Activated naive CD8-positive, alpha-beta T cell (primary cell): ENCODE measurements around the gene FTO.
"Not testable (repeated sequence)": the region's sequence is repeated elsewhere in the genome, so short reads cannot be mapped to it uniquely, and the experiment has no call there.

Experiments
- H3K27ac Mint-ChIP-seq: one replicate; pipeline ENCODE4 v1.8.0; 2021; ENCODE audit warnings: mixed read lengths
- H3K27me3 Mint-ChIP-seq: one replicate; pipeline ENCODE4 v1.8.0; 2021; ENCODE audit warnings: mixed read lengths
- H3K36me3 Mint-ChIP-seq: one replicate; pipeline ENCODE4 v1.8.0; 2021; ENCODE audit warnings: mixed read lengths
- H3K4me1 Mint-ChIP-seq: one replicate; pipeline ENCODE4 v1.8.0; 2021; ENCODE audit warnings: low read depth, mixed read lengths
- H3K4me3 Mint-ChIP-seq: one replicate; pipeline ENCODE4 v1.8.0; 2021; ENCODE audit warnings: mild to moderate bottlenecking, mixed read lengths
- H3K9me3 Mint-ChIP-seq: one replicate; pipeline ENCODE4 v1.8.0; 2021; ENCODE audit warnings: low read depth, mixed read lengths

Gene FTO

GRCh38 chr16:53832896-53833544, 129.1 kb downstream of the FTO start:
- Mint-ChIP-seq H3K4me1 (peaks cover 12% of the 10 kb centered on the region), H3K4me3 (no peak overlapping the region), H3K27ac (no peak overlapping the region), H3K27me3 (no peaks in the 10 kb centered on the region), H3K9me3 (no peaks in the 10 kb centered on the region), H3K36me3 (peaks cover 40% of the 10 kb centered on the region)

DNA sequence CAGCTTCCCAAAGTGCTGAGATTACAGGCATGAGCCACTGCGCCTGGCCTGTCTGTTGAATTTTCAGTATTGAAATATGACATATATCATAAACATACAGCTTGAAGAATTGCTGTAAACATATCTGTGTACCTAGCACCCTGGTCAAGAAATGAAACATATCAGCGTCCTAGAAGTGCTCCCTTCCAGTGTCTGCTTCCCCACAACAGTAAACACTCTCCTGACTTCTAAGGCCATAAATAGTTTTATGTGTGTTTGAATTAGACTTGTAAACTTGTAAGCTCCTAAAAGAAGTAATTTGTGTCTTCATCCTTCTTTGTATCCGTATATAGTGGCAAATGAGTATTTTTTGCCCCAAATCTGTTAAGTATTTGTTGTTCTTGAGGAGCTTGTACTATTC, 132.2 kb downstream of the FTO start:
- Mint-ChIP-seq H3K27me3 (no peaks in the 10 kb centered on the region), H3K27ac (no peak overlapping the region), H3K36me3 (peaks cover 31% of the 10 kb centered on the region), H3K9me3 (no peaks in the 10 kb centered on the region), H3K4me3 (no peak overlapping the region), H3K4me1 (peaks cover 12% of the 10 kb centered on the region)

DNA sequence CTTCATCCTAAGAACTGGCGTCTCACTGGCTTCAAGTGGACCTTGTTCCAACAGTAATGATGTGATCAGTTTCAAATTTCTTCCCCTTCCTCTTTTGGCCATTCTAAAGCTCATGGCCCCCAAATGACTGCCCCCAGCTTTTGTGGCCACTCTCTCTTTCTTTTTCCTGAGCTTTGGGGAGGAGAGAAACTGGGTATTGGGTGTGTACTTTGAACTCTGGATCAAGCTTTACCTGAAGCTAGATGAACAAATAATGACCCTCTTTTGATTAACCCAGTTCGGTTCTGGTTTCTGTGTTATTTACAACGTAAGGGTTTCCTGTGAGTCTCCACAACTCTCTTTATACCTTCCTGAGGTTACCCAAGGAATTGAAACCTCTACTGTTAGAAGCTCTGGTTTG, 132.7 kb downstream of the FTO start:
- no peak overlapping the region for H3K27ac Mint-ChIP-seq
- no peak overlapping the region for H3K4me3 Mint-ChIP-seq
- H3K9me3 Mint-ChIP-seq = no peaks in the 10 kb centered on the region
- peaks cover 10% of the 10 kb centered on the region for H3K4me1 Mint-ChIP-seq
- no peaks in the 10 kb centered on the region for H3K27me3 Mint-ChIP-seq
- H3K36me3 Mint-ChIP-seq = peaks cover 28% of the 10 kb centered on the region

DNA sequence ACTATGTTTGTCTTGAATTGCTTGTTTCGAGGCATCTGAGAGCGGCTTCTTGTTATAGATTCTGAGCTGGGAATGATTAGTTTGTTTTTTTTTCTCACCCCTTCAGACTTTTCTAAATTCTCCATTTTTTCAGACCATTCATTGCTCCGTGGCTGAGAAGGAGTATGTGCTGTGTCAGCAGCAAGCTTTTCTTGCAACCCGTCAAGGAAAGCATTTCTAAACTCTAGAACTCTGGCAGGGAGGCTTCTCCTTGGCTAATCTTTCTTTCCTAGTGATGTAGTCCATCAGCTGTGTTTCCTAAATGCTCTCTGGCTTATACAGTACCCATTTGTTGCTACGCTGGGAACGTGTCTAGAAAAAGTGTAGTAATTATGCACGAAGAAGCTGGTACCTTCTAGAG, 133.5 kb downstream of the FTO start:
- Mint-ChIP-seq H3K9me3 (no peaks in the 10 kb centered on the region), H3K4me1 (peaks cover 8% of the 10 kb centered on the region), H3K36me3 (peaks cover 25% of the 10 kb centered on the region), H3K27ac (no peak overlapping the region), H3K4me3 (no peak overlapping the region), H3K27me3 (no peaks in the 10 kb centered on the region)

DNA sequence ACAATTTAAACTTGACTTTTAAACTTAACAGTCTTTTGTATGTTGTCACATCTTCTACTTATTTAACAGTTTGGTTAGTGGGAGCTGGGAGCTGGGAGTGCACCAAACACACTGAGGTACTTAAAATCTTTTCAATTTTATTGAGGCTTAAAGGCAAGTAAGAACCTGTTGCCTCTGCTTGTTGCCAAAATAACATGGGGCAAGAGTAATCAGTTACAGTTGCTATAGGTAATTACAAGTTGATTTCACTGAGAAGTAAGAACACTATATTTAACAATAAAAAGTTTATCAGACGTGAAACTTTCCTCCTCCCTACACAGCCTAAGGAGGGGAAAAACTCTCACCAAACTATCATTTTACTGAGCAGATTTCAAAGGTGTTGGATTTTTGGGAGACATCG, 135.2 kb downstream of the FTO start:
- peaks cover 18% of the 10 kb centered on the region for H3K36me3 Mint-ChIP-seq
- H3K4me1 Mint-ChIP-seq = peaks cover 8% of the 10 kb centered on the region
- H3K4me3 Mint-ChIP-seq = no peak overlapping the region
- H3K9me3 Mint-ChIP-seq = no peaks in the 10 kb centered on the region
- H3K27ac Mint-ChIP-seq = no peak overlapping the region
- H3K27me3 Mint-ChIP-seq = no peaks in the 10 kb centered on the region

- no peaks in the 10 kb centered on the region for H3K9me3 Mint-ChIP-seq
- H3K36me3 Mint-ChIP-seq = peaks cover 10% of the 10 kb centered on the region
- H3K4me1 Mint-ChIP-seq = peaks cover 11% of the 10 kb centered on the region
- H3K27ac Mint-ChIP-seq = no peak overlapping the region
- H3K4me3 Mint-ChIP-seq = no peak overlapping the region
- no peaks in the 10 kb centered on the region for H3K27me3 Mint-ChIP-seq
Observed at GRCh38 chr16:53840456-53840855, 136.5 kb downstream of the FTO start.

GRCh38 chr16:53841884-53842283, 137.9 kb downstream of the FTO start:
- H3K27ac Mint-ChIP-seq = no peak overlapping the region
- no peak overlapping the region for H3K4me3 Mint-ChIP-seq
- peaks cover 6% of the 10 kb centered on the region for H3K4me1 Mint-ChIP-seq
- peaks cover 7% of the 10 kb centered on the region for H3K36me3 Mint-ChIP-seq
- no peaks in the 10 kb centered on the region for H3K27me3 Mint-ChIP-seq
- no peaks in the 10 kb centered on the region for H3K9me3 Mint-ChIP-seq

DNA sequence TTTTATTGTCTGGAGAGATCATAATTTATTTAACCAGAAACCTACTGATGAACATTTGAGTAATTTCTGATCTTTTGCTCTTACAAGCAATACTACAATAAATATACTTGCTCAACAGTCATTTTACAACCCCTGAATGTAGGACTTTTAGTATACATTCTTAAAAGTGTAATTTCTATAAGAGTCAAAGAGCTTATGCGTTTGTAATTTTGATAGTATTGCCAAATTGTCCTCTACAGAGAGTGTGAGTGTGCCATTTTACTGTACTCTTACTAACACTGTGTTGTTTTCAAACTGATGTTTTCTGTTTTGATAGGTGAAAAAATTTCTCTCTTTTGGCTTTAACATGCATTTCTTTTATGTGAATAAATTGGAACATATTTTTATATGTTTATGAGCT, 139.1 kb downstream of the FTO start:
- H3K27ac Mint-ChIP-seq = no peak overlapping the region
- H3K9me3 Mint-ChIP-seq = no peaks in the 10 kb centered on the region
- H3K27me3 Mint-ChIP-seq = no peaks in the 10 kb centered on the region

DNA sequence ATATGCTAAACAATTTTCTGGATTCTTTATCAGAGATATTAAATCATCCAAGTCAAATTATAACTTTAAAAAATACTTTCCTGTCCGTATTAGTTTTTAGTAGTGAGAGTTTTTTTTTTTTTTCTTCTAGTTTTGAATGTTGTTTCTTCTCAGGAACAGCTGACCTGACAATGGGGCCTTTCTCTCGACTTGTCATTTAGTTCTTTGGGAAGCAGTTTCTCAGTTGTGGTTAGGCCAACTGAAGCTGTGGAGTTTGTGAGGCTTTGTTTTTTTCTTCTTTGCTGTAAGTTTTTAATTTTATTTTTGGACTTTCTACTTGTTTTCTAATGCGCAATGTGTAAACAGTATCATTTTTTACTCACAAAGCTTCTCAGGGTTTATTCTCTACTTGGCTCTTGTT, 140.8 kb downstream of the FTO start:
- peaks cover 12% of the 10 kb centered on the region for H3K4me1 Mint-ChIP-seq
- no peaks in the 10 kb centered on the region for H3K9me3 Mint-ChIP-seq
- no peak overlapping the region for H3K4me3 Mint-ChIP-seq
- no peak overlapping the region for H3K27ac Mint-ChIP-seq
- peaks cover 6% of the 10 kb centered on the region for H3K36me3 Mint-ChIP-seq
- H3K27me3 Mint-ChIP-seq = no peaks in the 10 kb centered on the region

More for the DNA sequence above, 139.1 kb downstream of the FTO start:
- H3K4me1 Mint-ChIP-seq = peaks cover 3% of the 10 kb centered on the region
- peaks cover 4% of the 10 kb centered on the region for H3K36me3 Mint-ChIP-seq
- no peak overlapping the region for H3K4me3 Mint-ChIP-seq

DNA sequence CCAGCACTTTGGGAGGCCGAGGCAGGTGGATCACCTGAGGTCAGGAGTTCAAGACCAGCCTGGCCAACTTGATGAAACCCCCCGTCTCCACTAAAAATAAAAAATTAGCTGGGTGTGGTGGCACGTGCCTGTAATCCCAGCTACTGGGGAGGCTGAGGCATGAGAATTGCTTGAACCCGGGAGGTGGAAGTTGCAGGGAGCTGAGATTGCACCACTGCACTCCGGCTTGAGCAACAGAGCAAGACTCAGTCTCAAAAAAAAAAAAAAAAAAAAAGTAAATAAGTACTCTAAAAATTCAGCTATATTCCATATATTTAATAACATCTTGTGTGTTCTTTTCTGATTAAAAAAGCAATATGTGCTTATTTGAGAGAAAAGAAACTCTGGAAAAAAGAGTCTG, 142.6 kb downstream of the FTO start:
- H3K4me1 Mint-ChIP-seq = peaks cover 13% of the 10 kb centered on the region
- H3K9me3 Mint-ChIP-seq, H3K27ac Mint-ChIP-seq: not testable (repeated sequence)

DNA sequence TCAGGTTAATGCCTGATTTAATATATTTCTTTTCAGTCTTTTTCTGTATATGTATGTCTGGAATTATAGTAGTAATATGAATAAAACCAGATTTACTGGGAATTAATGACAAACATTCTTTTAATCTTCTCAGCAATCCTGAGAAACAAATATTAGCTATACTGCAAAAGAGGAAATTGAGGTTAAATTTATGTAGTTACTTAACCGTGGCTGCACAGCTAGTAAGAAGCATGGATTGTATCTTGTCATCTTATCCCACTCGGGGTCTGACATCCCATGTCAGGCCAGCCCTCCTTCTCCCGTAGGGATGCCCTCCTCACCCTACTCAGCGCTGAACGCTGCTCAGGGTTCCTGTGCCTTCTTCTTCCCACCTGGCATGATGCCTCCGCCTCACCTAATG, 143.0 kb downstream of the FTO start:
- Mint-ChIP-seq H3K27me3 (no peaks in the 10 kb centered on the region), H3K4me1 (peaks cover 13% of the 10 kb centered on the region), H3K27ac (no peak overlapping the region), H3K36me3 (peaks cover 6% of the 10 kb centered on the region), H3K4me3 (no peak overlapping the region), H3K9me3 (no peaks in the 10 kb centered on the region)

More for the DNA sequence above, 142.6 kb downstream of the FTO start:
- not testable (repeated sequence) for H3K36me3 Mint-ChIP-seq, H3K27me3 Mint-ChIP-seq, H3K4me3 Mint-ChIP-seq

- Mint-ChIP-seq H3K4me1 (peaks cover 13% of the 10 kb centered on the region), H3K36me3 (peaks cover 14% of the 10 kb centered on the region), H3K27ac (no peak overlapping the region), H3K27me3 (no peaks in the 10 kb centered on the region), H3K4me3 (no peak overlapping the region), H3K9me3 (peaks cover 2% of the 10 kb centered on the region)
Observed at GRCh38 chr16:53848277-53848942, 144.5 kb downstream of the FTO start.

GRCh38 chr16:53848950-53849349, 145.0 kb downstream of the FTO start:
- Mint-ChIP-seq H3K36me3 (peaks cover 17% of the 10 kb centered on the region), H3K9me3 (peaks cover 4% of the 10 kb centered on the region)

GRCh38 chr16:53849585-53849984, 145.6 kb downstream of the FTO start:
- Mint-ChIP-seq H3K27ac (no peak overlapping the region), H3K27me3 (no peaks in the 10 kb centered on the region), H3K4me1 (peaks cover 13% of the 10 kb centered on the region), H3K36me3 (peaks cover 23% of the 10 kb centered on the region), H3K4me3 (no peak overlapping the region), H3K9me3 (peaks cover 4% of the 10 kb centered on the region)

More at GRCh38 chr16:53848950-53849349, 145.0 kb downstream of the FTO start:
- no peaks in the 10 kb centered on the region for H3K27me3 Mint-ChIP-seq
- H3K27ac Mint-ChIP-seq = no peak overlapping the region
- peaks cover 13% of the 10 kb centered on the region for H3K4me1 Mint-ChIP-seq
- H3K4me3 Mint-ChIP-seq = no peak overlapping the region

GRCh38 chr16:53849994-53850393, 146.0 kb downstream of the FTO start:
- no peak overlapping the region for H3K4me3 Mint-ChIP-seq
- peaks cover 10% of the 10 kb centered on the region for H3K4me1 Mint-ChIP-seq
- H3K27me3 Mint-ChIP-seq = no peaks in the 10 kb centered on the region
- no peak overlapping the region for H3K27ac Mint-ChIP-seq
- H3K9me3 Mint-ChIP-seq = peaks cover 4% of the 10 kb centered on the region
- H3K36me3 Mint-ChIP-seq = peaks cover 25% of the 10 kb centered on the region

DNA sequence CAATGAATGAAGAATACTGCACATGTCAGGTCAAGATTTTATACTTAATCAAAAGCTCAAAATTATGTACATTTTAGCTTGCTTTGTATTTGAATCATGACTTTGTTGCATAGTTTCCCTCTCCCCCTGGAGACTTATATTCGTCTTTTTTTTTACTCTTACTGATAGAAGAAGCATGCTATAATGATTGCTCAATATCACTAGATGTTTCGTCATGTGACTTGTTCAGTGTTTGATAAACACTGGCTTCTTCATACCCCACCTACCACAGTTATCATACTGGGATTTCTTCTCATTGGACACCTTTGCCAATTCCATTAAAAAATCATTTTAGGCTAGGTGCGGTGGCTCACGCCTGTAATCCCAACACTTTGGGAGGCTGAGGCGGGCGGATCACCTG, 148.7 kb downstream of the FTO start:
- Mint-ChIP-seq H3K36me3 (peaks cover 24% of the 10 kb centered on the region), H3K9me3 (peaks cover 4% of the 10 kb centered on the region), H3K4me1 (peaks cover 10% of the 10 kb centered on the region), H3K27me3 (no peaks in the 10 kb centered on the region), H3K4me3 (no peak overlapping the region), H3K27ac (no peak overlapping the region)
